HG02852 (cell line): Measurements from ENCODE around the gene ARL10.

Source experiments
- ATAC-seq: cut with Tn5 transposase; IDR thresholded peaks from one replicate; pipeline ENCODE4 v1.9.1; 2021; ENCODE audit warnings: mild to moderate bottlenecking, moderate library complexity; ENCODE audit not compliant: unreplicated experiment

Gene ARL10, protein sequence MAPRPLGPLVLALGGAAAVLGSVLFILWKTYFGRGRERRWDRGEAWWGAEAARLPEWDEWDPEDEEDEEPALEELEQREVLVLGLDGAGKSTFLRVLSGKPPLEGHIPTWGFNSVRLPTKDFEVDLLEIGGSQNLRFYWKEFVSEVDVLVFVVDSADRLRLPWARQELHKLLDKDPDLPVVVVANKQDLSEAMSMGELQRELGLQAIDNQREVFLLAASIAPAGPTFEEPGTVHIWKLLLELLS

DNA sequence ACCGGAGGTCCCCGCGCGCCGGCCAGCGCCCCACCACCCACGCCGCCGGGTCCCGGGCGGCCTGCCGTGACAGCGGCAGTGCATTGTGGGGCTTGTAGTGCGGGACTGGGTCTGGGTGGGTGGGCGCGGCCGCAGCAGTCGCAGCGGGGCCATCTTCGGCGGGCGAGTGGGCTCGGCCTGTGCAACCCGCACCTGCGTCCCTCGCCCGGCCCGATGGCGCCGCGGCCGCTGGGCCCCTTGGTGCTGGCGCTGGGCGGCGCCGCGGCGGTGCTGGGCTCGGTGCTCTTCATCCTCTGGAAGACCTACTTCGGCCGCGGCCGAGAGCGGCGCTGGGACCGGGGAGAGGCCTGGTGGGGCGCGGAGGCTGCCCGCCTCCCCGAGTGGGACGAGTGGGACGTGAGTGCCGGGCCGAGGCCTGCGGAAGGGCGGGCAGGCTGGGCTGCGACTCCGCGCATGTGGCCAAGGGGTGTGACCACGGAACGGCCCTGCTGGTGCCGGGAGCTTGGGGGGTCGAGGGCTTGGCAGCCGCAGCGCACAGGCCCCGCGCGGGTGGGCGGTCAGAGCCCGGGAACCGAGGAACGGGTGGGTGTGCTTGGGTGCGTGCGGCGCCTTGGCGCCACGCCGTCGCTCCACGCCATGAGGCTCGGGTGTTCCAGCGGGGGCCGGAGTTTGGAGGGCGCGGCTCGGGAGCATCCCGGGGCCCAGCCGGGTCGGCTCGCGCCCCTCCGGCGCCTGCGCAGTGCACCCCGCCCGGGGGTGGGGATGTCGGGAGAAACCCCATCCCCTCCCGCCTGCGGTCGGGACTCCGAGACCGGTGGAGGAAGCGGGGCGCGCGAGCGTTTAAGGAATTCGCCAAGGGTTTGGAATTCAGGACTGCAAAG is at the start of gene ARL10:
TSS of gene ARL10 (plus strand) at position 137 of the 881 bp plus-strand sequence. CDS start at position 214, 77 bp downstream.
- peak; percentile 40 for ATAC-seq

GRCh38 chr5:176317534-176318374 is 47.5 kb upstream of the ARL10 start:
- ATAC-seq, result no peak

DNA sequence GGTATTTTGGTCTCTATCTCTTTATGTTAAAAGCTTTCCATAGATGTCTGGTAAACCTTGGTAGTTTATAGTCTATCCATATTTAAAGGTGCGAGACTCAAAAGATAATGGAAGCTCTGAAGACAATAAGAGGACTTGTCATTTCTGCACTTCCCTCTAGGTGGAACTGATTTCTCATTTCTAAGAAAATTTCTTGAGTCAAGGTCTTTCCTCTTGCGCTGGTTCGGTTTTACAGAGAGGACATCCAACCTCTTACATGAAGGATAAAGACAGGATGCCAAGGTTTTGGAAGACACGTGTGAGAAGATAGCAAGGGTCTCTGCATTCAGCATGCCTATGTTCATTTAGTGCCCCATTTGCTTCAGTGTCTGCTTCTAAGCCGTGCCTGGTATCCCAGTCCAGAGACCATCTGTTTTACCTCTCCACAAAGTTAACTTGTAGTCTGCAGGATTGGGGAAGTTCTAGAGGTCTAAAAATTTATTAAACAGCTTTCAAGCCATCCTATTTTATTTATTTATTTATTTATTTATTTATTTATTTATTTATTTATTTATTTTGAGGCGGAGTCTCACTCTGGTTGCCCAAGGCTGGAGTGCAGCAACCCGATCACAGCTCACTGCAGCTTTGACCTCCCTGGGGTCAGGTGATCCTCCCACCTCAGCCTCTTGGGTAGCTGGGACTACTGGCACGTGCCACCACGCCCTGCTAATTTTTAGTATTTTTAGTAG is 45.3 kb upstream of the ARL10 start:
- no peak for ATAC-seq

- no peak for ATAC-seq
Measured at GRCh38 chr5:176320577-176320976, 44.7 kb upstream of the ARL10 start.

DNA sequence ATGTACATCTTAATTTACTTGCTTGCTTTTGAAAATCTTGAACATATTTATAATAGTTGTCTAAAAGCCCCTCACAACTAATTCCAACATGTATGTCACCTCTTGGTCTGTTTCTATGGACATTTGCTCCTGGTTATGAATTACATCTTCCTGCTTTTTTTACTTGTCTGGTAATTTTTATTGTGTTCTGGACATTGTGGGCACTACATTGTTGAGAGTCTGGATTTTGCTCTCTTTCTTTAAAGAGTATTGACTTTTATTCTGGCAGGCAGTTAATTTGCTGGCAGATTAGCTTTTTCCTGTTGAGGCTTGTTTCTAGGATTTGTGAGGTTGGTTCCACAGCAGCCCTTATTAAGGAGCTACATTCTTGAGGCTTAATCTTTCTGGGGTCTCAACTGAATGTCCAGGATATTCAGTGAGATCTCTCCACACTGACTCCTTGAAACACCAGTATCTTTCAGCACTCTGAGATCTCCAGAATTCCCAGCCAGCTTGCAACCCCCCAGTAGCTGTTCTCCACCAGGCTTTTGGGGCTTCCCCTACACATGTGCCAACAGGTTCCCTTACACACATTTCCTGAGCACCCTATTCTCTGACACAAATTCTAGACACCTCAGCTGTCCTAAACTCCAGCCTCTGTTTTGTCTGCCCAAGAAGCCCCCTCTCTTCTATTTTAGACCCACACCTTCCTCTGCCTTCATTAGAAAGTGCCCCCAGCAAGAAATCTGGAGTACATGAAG is 31.1 kb upstream of the ARL10 start:
- no peak for ATAC-seq

GRCh38 chr5:176337913-176338312 is 27.4 kb upstream of the ARL10 start:
- ATAC-seq, result no peak

DNA sequence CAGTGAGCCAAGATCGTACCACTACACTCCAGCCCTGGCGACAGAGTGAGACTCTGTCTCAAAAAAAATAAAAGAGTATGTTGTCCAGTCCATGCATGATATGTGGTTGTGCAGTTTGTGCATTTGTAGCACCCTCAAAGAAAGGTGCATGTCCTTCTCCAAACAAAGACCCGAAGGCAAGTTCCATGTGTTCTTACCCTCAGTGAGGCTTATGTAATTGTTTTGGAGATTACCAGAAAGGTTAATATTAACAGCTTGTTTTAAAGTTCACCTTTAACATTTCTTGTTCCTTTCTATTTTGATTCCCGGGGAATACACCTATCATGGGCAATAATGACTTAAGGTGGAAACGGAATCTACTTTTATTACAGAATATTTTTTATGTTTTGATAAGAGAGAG is 26.0 kb upstream of the ARL10 start:
- ATAC-seq, result no peak

GRCh38 chr5:176341325-176342157 is 23.7 kb upstream of the ARL10 start:
- ATAC-seq, result no peak

- no peak for ATAC-seq
Measured at GRCh38 chr5:176342158-176342483, 23.2 kb upstream of the ARL10 start.

DNA sequence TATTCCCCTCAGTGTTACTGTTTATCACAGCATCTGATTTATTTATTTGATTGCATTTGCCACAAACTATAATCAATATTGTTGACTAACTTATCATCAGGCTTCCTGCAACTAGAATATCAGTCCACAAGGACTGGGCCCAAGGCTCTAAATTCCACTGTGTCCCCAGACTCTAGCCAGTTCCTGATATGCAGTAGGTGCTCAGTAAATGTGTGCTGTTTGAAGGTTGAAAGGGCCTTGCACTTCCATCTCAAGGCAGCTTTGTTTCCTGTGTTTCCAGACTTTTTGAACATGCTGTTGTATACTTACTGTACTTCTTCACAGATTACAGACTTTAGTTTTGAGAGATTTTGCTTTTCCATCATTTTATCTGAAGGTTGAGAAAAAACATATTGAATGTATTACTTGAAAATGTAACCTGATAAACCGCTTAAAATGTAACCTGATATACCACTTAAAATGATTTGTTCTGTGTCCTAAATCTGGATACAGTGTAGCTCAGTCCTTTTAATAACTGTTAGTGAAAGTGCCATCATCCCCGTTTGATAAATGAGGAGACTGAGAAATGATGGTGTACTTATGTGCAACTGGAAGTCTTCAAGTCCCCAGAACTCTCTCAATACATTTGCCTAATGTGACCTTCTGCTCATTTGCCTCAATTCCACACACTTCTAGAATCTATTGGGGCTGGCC is 22.4 kb upstream of the ARL10 start:
- no peak for ATAC-seq

GRCh38 chr5:176350416-176350815 is 14.9 kb upstream of the ARL10 start:
- ATAC-seq, result no peak

- ATAC-seq, result peak; percentile 59
Measured at GRCh38 chr5:176352116-176352878, 13.0 kb upstream of the ARL10 start.

- no peak for ATAC-seq
Measured at GRCh38 chr5:176353533-176353932, 11.8 kb upstream of the ARL10 start.

DNA sequence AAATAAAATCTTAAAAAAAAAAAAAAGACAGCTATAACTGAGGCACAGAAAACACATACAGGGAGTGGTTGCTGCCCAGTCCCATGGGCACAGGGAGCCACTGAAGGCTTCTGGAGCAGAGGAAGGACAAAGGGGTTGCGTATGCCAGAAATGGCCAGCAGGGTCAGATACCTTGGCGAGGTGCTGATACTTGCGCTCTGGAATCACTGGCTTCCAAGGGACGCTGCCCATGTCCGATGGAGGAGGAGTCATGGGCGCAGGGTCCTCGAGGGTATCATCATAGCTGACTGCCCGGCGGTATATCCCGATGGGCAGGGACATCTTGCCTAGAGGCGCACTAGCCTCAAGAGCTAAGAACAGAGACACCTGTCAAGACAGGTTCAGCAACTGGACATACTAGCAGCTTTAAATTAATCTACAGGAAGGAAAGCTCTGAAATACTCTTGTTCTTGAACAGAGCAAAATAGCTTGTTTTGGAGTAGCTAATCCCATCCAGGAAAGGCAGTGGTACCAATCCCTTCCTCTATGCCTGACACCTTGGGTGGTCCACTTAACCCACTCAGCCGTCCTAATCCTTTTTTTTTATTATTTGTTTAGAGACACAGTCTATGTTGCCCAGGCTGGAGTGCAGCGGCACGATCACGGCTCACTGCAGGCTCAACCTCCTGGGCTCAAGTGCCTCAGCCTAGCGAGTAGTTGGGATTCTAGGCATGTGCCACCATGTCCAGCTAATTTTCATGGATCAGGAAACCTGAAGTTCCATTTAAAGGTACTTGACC is 9.7 kb upstream of the ARL10 start:
- ATAC-seq, result no peak

DNA sequence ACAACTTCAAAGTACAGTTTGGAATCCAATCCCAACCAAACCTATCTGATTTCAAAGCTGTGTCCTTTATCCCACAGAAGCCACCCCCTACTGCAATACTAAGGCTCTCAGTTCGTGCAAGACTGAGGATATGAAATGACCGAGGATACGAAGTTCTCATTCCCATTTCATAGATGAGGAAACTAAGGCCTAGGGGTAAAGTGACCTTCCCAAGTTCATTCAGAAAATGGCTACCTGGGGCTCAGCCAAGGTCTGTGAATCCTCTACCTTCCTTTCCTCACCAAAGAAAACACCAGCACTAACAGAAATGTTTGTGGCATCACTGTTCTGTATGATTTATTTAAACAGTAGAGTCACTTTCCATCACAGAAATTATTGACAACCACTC is 9.1 kb upstream of the ARL10 start:
- ATAC-seq, result no peak

GRCh38 chr5:176359658-176360057 is 5.6 kb upstream of the ARL10 start:
- ATAC-seq, result no peak

GRCh38 chr5:176360894-176361436 is 4.3 kb upstream of the ARL10 start:
- no peak for ATAC-seq
